NB4 (cell line): Measurements from ENCODE around the gene MRPL28.
"Not testable (repeated sequence)": the region's sequence is repeated elsewhere in the genome, so short reads cannot be mapped to it uniquely, and the experiment has no call there.

Experiments
- CTCF ChIP-seq: IDR thresholded peaks from one replicate; pipeline ENCODE4 v1.5.1; 2012; ENCODE audit warnings: low read depth, low read length
- MAX ChIP-seq: IDR thresholded peaks from 2 replicates; pipeline ENCODE4 v1.6.1; 2011; ENCODE audit warnings: low read depth, low read length
- MYC ChIP-seq: IDR thresholded peaks from 2 replicates; pipeline ENCODE4 v1.6.1; 2011; ENCODE audit warnings: low read depth, low read length
- POLR2A ChIP-seq: IDR thresholded peaks from 2 replicates; pipeline ENCODE4 v1.6.1; 2011; ENCODE audit warnings: mild to moderate bottlenecking; ENCODE audit not compliant: insufficient read length; ENCODE audit errors: extremely low read depth

GRCh38 chr16:415170-415498 lies 44.8 kb upstream of the MRPL28 start:
- not testable (repeated sequence) for TF ChIP-seq POLR2A, CTCF, MAX, MYC
